PFSK-1 (cell line): ENCODE data around the gene AGMO.

Source experiments
- POLR2AphosphoS5 ChIP-seq: IDR thresholded peaks from 2 replicates; pipeline ENCODE4 v1.6.1; 2012; ENCODE audit warnings: low read depth, mild to moderate bottlenecking, control low read depth, low read length, moderate library complexity
- REST ChIP-seq, 2 experiments: IDR thresholded peaks; 2 replicates each; pipeline versions ENCODE4 v1.6.1 to v1.8.0; 2011 to 2012; ENCODE audit warnings: low read depth in 2 of 2, low read length in 2 of 2, control low read depth in 1 of 2, inconsistent platforms in 1 of 2, mild to moderate bottlenecking in 1 of 2, moderate library complexity in 1 of 2; ENCODE audit not compliant: insufficient read depth in 1 of 2

- TF ChIP-seq POLR2AphosphoS5 (no peak), REST (IDR thresholded peaks at IDR 0.05; ENCODE audit: insufficient read depth in 1 of 2, low read depth in 2 of 2, low read length in 2 of 2) (no peak)
Measured at GRCh38 chr7:15215616-15216015, 346.2 kb downstream of the AGMO start.
